HL-60/S4 treated with phorbol 12-myristate 13-acetate at 8.2 ng/mL for 4 days and 3 days (cell line): ENCODE measurements around the gene YIF1A.
"Not testable (repeated sequence)": the region's sequence is repeated elsewhere in the genome, so short reads cannot be mapped to it uniquely, and the experiment has no call there.

Experiments
- in situ Hi-C: fragments of 300-500 bp; cut with MboI; formaldehyde crosslinking; loops from 2 replicates; pipeline ENCODE4 v1.15.0; 2022; ENCODE audit warnings: low sequenced_read_pairs

Gene YIF1A

DNA sequence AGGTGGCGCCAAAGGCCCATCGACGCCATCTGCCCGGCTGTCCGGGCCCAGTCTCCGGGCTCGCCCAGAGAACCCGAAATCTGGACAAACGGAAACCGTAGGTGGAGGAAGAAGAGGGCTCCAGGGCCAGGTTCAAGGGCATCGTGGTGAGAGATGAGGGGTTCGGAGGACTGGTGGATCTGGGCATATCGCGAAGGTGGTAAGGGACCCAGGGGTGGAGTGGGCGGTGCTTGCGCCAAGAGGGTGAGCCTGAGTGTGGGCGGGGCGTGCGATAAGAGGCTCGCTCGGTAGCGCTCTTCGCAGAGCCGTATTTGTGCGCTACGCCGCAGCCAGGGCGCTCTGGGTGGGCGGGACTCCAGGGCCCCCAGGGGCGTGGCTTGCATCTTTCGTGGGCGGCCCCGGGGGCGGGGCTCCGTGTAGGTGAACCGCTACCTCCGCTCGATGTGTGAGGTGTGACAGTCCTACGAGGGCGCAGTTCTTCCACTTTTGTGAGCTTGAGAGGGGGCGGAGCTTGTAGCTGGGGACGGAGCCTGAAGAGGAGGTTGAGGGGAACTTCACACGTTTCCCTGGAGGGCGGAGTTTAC is 23.1 kb upstream of the YIF1A start:
- in situ Hi-C loops: no loop called here

- in situ Hi-C loops: no loop called here
Measured at GRCh38 chr11:66311470-66311964, 22.6 kb upstream of the YIF1A start.

GRCh38 chr11:66310803-66311440 is 22.0 kb upstream of the YIF1A start:
- in situ Hi-C loops: not testable (repeated sequence)

DNA sequence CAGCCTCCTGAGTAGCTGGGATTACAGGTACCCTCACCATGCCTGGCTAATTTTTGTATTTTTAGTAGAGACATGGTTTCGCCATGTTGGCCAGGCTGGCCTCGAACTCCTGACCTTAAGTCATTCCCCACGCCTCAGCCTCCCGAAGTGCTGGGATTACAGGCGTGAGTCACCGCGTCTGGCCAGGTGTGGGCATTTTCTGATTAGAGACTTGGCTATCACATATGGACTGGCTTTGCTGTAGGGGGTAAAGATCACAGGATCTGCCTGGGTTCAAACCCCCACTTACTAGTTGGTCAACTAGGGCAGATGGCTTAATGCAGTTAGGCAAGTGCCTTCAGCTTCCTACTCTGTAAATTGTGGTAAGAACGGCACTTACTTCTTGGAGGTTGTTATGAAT is 21.4 kb upstream of the YIF1A start:
- in situ Hi-C loops: no loop called here

DNA sequence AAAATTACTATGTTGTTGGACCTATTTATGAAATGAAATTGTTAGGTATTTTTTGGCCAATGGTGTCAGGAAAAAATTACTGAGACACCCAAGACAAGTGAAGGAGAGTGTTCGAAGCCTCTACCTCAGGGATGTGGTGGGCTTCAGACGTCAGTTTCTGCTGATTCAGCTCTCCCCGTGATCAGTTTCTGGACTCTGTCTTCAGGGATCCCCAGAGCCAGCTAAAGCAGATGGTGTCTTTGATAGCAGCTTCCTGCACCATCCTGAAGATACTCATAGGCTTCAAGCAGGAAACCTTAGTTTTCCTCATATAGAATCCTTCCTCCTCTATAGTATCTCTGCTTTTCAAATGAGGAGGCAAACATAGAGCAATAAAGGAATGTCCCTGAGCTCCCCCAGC is 20.5 kb upstream of the YIF1A start:
- in situ Hi-C loops: loop anchor here (10.0 kb wide), 1 partner anchor 75 kb away; no protein-coding TSS in a partner anchor

DNA sequence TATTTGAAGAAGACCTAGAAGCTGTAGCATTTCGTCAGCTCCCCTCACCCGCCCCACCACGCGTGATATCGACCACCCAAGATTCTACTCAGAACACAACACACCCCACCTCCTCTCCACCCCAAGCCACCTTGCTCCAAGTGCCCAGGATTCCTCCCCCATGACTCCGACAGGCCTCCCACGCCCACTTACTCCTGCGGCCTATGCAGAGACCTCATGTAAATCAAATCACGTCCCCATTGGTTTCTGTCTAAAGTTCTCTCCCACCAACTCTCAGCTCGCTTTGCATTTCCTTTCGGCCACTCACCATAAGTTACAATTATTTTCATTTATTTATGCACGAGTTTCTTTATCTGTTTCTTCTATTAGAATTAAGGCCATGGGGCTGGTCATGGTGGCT is 13.7 kb upstream of the YIF1A start:
- in situ Hi-C loops: loop anchor here (10.0 kb wide), 1 partner anchor 82 kb away; no protein-coding TSS in a partner anchor

- in situ Hi-C loops: no loop called here
Measured at GRCh38 chr11:66299186-66299585, 10.2 kb upstream of the YIF1A start.

DNA sequence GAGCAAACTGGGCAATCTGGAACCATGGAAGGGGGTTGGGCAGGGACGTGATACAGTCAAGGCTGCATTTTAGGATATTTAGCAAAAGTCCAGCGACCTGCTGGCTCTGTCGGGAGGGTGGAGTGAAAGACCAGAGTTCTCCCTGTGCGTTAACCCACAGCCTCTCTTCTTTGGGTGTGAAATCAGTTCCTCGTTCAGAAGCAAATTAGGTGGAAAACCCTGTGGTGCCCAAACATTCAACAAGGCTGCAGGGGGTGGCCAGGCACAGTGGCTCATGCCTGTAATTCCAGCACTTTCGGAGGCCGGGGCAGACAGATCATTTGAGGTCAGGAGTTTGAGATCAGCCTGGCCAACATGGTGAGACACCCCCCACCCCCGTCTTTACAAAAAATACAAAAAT is 8.7 kb upstream of the YIF1A start:
- in situ Hi-C loops: no loop called here

DNA sequence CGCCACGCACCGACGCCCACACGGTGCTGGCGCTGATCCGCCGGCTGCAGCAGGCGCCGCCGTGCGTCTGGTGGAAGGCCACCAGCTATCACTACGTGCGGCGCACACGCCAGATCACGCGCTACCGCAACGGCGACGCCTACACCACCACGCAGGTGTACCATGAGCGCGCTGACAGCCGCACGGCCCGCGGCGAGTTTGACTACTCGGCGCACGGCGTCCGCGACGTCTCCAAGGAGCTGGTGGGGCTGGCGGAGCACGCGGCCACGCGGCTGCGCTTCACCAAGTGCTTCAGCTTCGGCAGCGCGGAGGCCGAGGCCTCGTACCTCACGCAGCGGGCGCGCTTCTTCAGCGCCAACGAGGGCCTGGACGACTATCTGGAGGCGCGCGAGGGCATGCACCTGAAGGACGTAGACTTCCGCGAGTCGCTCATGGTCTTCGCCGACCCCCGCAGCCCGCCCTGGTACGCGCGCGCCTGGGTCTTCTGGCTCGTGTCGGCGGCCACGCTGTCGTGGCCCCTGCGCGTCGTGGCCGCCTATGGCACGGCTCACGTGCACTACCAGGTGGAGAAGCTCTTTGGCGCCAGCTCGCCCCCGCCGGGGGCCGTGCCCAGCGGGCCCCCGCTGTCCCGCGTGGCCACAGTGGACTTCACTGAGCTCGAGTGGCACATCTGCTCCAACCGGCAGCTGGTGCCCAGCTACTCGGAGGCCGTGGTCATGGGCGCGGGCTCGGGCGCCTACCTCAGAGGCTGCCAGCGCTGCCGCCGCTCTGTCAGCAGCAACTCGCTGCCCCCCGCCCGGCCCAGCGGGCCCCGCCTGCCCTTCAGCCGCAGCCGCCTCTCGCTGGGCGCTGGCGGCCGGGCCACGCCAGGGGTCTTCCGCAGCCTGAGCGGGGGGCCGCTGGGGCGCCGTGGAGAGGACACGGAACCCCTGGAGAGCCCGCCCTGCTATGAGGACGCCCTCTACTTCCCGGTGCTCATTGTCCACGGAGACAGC is 6.0 kb upstream of the YIF1A start:
- in situ Hi-C loops: no loop called here

DNA sequence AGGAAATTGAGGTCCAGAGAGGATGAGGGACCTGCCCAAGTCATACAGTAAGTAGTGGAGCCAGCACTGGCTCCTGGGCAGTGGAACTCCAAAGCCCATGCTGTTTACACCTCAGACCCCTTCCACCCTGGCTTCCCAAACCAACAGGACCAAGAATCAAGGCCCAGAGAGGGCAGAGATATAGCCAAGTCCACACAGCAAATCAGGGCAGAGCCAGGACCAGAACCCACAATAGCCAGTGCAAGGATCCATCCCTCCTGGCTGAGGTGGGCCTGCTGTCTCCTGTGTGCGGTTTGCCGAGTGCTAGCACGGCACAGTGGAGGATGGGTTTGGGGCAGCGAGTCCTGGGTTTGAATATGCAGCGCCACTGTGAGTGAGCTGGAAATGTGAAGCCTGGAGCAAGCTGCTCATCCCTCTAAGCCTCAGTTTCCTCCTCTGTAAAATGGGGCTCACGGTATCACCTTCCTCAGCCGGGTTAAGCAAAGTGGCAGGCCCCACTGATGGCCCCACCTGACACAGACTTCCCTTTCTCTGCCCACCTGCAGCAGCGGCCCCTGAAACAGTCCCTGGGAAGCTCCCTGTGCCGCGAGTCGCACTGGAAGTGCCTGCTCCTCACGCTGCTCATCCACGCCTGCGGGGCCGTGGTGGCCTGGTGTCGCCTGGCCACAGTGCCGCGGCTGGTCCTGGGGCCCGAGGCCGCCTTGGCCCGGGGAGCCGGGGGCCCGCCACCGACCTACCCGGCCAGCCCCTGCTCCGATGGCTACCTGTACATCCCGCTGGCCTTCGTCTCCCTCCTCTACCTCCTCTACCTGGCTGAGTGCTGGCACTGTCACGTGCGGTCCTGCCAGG is 5.1 kb upstream of the YIF1A start:
- in situ Hi-C loops: no loop called here

GRCh38 chr11:66293352-66293751 is 4.4 kb upstream of the YIF1A start:
- in situ Hi-C loops: no loop called here

GRCh38 chr11:66292543-66293332 is 3.8 kb upstream of the YIF1A start:
- in situ Hi-C loops: no loop called here

DNA sequence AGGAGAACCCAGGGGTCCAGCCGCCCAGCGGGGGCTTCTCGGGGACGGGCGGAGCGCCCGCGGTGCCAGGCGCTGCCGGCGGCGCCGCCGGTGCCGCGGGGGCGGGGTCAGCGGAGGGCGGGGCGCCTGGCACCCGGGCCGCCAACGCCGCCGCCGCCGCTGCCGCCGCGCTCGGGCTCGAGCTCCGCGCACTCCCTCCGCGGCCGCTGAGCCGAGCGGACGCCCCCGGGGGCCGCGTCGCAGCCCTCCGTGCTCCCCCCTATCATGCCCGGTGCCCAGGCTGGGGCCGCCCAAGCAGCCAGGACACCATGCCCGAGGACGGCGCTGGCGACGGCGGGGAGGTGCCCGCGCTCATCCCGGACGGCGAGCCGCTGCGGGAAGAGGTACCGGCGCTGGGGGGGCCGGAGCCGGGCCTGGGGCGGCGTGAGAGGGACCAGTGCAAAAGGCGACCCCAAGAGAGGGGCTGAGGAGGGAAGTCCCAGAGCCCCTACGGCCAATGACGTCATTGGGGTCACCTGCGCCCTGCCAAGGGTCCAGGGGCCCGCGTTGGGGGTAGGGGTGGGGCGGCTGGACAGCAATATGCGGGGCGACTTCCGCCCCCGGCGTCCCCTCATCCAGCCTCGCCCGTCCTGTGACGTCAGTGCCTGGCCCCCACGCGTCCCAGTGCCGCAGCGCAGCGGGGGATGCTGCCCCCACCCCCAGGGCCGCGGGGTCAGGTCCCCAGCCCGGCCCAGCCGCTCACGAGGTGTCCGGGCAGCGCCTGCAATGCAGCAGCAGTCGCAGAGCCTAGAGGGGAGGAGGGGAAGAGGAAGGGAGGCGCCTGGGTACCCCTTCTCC is 3.0 kb upstream of the YIF1A start, which contains the start of gene TMEM151A:
TSS of gene TMEM151A (plus strand) at position 189 of the 837 bp plus-strand sequence. CDS start at position 309, 120 bp downstream.
- in situ Hi-C loops: no loop called here

GRCh38 chr11:66291303-66291705 is 2.4 kb upstream of the YIF1A start:
- in situ Hi-C loops: no loop called here

DNA sequence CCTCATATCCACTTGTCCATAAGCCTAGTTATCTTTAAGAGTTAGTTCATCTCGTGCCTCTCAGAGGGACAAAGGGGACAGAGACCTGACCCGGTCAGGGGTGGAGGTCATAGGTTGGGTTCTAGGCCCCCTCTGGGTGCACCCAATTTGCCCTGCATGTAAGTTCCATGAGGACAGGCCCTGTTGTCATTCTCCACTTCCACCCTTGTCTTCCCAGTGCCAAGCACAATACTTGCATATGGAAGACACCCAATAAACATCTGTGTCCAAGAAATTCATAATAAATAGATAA is 1.3 kb upstream of the YIF1A start:
- in situ Hi-C loops: no loop called here

DNA sequence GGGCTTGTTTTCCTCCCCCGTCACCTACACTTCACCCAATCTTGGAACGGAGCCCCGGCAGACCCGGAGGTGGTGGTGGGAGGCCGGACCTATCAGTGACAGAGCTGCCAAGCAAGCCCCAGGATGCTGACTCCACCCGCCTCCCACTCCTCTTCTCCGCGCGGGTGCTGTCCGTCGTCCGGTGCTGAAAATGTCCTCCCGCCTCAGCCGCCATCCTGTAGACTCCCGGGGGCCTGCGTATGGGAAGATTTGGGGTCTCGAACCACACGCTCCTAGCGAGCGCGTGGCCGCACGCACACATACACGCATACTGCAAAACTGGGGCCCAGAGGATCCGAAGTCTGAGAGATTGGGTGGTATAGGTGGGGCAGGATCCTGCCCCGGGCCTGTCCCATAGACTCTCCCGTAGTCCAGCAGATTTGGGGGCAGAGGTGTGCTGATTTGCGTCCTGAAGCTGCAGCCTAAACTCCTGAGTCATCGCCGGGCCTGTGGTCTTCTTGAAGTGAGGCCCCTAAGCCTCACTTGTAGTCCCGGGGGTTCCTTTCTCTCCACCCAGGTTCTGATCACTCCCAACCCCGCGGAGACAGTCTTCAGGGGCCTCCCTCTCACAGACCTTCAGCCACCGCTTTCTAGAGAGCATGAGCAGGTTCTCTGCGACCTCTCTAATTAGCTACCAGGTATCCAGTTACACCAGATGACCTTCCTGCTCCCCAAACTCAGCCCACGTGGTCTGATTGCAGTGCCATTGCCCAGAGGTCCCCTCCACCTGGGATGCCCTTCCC is 796 bp upstream of the YIF1A start:
- in situ Hi-C loops: no loop called here

DNA sequence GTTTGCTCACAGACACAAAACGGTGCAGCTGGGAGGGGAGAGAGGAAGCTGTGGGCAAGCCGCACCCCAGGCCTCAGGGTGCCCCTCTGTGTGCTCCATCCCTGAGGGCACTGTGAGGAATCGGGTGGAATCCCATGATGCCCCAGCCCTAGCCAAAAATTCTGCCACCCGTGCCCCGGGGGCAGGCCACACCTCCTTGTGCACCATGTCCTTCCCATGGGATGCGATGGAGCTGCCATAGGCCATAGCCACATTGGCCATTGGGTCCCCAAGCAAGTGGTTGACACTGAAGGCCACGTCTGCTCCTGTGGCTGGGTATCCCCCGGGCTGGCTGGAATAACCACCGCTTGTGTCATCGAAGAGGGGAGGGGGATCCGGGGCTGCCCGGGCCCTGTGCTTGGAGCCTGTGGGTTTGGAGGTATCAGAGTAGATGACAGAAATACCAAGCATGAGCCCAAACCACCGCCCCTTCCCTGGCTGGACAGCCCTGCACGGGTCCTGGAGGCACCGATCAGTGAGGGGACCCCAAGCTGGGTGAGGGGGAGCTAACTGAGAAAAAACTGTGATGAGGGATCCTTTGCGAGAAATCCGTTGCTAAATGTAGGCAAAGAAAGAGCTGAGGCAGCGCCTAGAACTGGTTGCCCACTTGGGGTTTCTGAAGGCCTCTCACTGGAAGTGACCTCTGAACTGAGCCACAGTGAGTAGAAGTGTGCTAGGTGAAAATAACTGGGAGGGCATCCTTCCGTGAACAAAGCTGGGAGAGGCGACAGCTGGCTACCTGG is 863 bp downstream of the YIF1A start:
- in situ Hi-C loops: no loop called here
